ENCODE measurements around the gene CECR2.

CECR2 gene

GRCh38 chr22:17579535-17579981 is 210.3 kb downstream of the CECR2 start:
- no CpG with 5 or more reads among the region's 14 CpGs for WGBS, 2 donors (ENCODE audit: extremely low coverage in 2 of 2, insufficient read length in 2 of 2, insufficient replicate concordance in 1 of 2)
- H3K27ac ChIP-seq (replicated peaks; ENCODE audit: low read length): no peak overlapping the region
- DNase-seq (ENCODE audit: low spot score): no peak

GRCh38 chr22:17580441-17581031 is 211.3 kb downstream of the CECR2 start:
- no peak overlapping the region for H3K4ac ChIP-seq (ENCODE audit: low read length)
- H3K18ac ChIP-seq (ENCODE audit: low read length): peak overlapping the region; percentile 87
- H2BK12ac ChIP-seq (ENCODE audit: low read length): peak overlapping the region; percentile 6
- peak overlapping the region; percentile 93 for H4K8ac ChIP-seq (ENCODE audit: low read depth, low read length)
- no peak overlapping the region for H3K9ac ChIP-seq (ENCODE audit: low read depth, low read length, poor library complexity)
- WGBS, 2 donors (ENCODE audit: extremely low coverage in 2 of 2, insufficient read length in 2 of 2, insufficient replicate concordance in 1 of 2): no CpG with 5 or more reads among the region's 15 CpGs
- peak overlapping the region; percentile 54 for H2BK120ac ChIP-seq (ENCODE audit: low read depth, low read length)
- H2AFZ ChIP-seq (ENCODE audit: low read length): peak overlapping the region; percentile 75
- H3K14ac ChIP-seq (ENCODE audit: low read length): no peak overlapping the region
- peak overlapping the region; percentile 75 for H2BK15ac ChIP-seq (ENCODE audit: low read length)
- H3K4me3 ChIP-seq (ENCODE audit: low read length in 2 of 2): no peak overlapping the region
- H3K79me1 ChIP-seq (ENCODE audit: low read depth, low read length): no peaks in the 10 kb centered on the region
- H2BK5ac ChIP-seq (ENCODE audit: low read length): no peak overlapping the region
- peak overlapping the region; percentile 55 for H3K23ac ChIP-seq (ENCODE audit: low read depth, low read length, poor library complexity)
- H3K27me3 ChIP-seq (ENCODE audit: control insufficient read depth in 3 of 3, insufficient read depth in 3 of 3, low read depth in 1 of 3, low read length in 3 of 3): no peaks in the 10 kb centered on the region
- H3K9me3 ChIP-seq (replicated peaks in 1 of 2; ENCODE audit: control insufficient read depth in 2 of 2, insufficient read depth in 1 of 2, low read depth in 1 of 2, low read length in 2 of 2): no peaks in the 10 kb centered on the region
- no peaks in the 10 kb centered on the region for H3K36me3 ChIP-seq (replicated peaks in 1 of 2; ENCODE audit: control insufficient read depth in 2 of 2, insufficient read depth in 2 of 2, low read length in 2 of 2)
- no peak overlapping the region for H4K91ac ChIP-seq (ENCODE audit: low read depth, low read length, poor library complexity)
- peak overlapping the region; percentile 84 for H2AK5ac ChIP-seq (ENCODE audit: low read depth, low read length)
- no peak for DNase-seq (ENCODE audit: low spot score)
- H3K27ac ChIP-seq (replicated peaks; ENCODE audit: low read length): no peak overlapping the region
- H3K4me2 ChIP-seq (ENCODE audit: insufficient read depth, low read length, poor library complexity, severe bottlenecking): no peak overlapping the region
- H3K4me1 ChIP-seq (ENCODE audit: control insufficient read depth in 2 of 2, insufficient read depth in 1 of 2, low read depth in 1 of 2, low read length in 2 of 2): peaks cover 5 to 7% of the 10 kb centered on the region in 2 donors

More at GRCh38 chr22:17579535-17579981, 210.3 kb downstream of the CECR2 start:
- H2BK5ac ChIP-seq (ENCODE audit: low read length): no peak overlapping the region
- peak overlapping the region; percentile 75 for H2AFZ ChIP-seq (ENCODE audit: low read length)
- no peaks in the 10 kb centered on the region for H3K36me3 ChIP-seq (replicated peaks in 1 of 2; ENCODE audit: control insufficient read depth in 2 of 2, insufficient read depth in 2 of 2, low read length in 2 of 2)
- H2BK15ac ChIP-seq (ENCODE audit: low read length): no peak overlapping the region
- no peak overlapping the region for H3K18ac ChIP-seq (ENCODE audit: low read length)
- no peak overlapping the region for H2BK120ac ChIP-seq (ENCODE audit: low read depth, low read length)
- H2AK5ac ChIP-seq (ENCODE audit: low read depth, low read length): no peak overlapping the region
- H4K91ac ChIP-seq (ENCODE audit: low read depth, low read length, poor library complexity): no peak overlapping the region
- H3K23ac ChIP-seq (ENCODE audit: low read depth, low read length, poor library complexity): no peak overlapping the region
- no peaks in the 10 kb centered on the region for H3K27me3 ChIP-seq (ENCODE audit: control insufficient read depth in 3 of 3, insufficient read depth in 3 of 3, low read depth in 1 of 3, low read length in 3 of 3)
- H3K4me3 ChIP-seq (ENCODE audit: low read length in 2 of 2): no peak overlapping the region
- peaks cover 5 to 11% of the 10 kb centered on the region in 2 donors for H3K4me1 ChIP-seq (ENCODE audit: control insufficient read depth in 2 of 2, insufficient read depth in 1 of 2, low read depth in 1 of 2, low read length in 2 of 2)
- no peak overlapping the region for H4K8ac ChIP-seq (ENCODE audit: low read depth, low read length)
- no peak overlapping the region for H3K4ac ChIP-seq (ENCODE audit: low read length)
- no peak overlapping the region for H2BK12ac ChIP-seq (ENCODE audit: low read length)
- no peaks in the 10 kb centered on the region for H3K79me1 ChIP-seq (ENCODE audit: low read depth, low read length)
- no peak overlapping the region for H3K9ac ChIP-seq (ENCODE audit: low read depth, low read length, poor library complexity)
- H3K14ac ChIP-seq (ENCODE audit: low read length): no peak overlapping the region
- H3K9me3 ChIP-seq (replicated peaks in 1 of 2; ENCODE audit: control insufficient read depth in 2 of 2, insufficient read depth in 1 of 2, low read depth in 1 of 2, low read length in 2 of 2): no peaks in the 10 kb centered on the region
- H3K4me2 ChIP-seq (ENCODE audit: insufficient read depth, low read length, poor library complexity, severe bottlenecking): no peak overlapping the region

GRCh38 chr22:17581056-17581455 is 211.8 kb downstream of the CECR2 start:
- Histone ChIP-seq H3K23ac (ENCODE audit: low read depth, low read length, poor library complexity) (peak overlapping the region; percentile 55), H3K4me3 (ENCODE audit: low read length in 2 of 2) (no peak overlapping the region), H3K4me1 (ENCODE audit: control insufficient read depth in 2 of 2, insufficient read depth in 1 of 2, low read depth in 1 of 2, low read length in 2 of 2) (peaks cover 5 to 6% of the 10 kb centered on the region in 2 donors), H3K36me3 (replicated peaks in 1 of 2; ENCODE audit: control insufficient read depth in 2 of 2, insufficient read depth in 2 of 2, low read length in 2 of 2) (no peaks in the 10 kb centered on the region), H3K27ac (replicated peaks; ENCODE audit: low read length) (no peak overlapping the region), H2AK5ac (ENCODE audit: low read depth, low read length) (peak overlapping the region; percentile 84), H3K9ac (ENCODE audit: low read depth, low read length, poor library complexity) (no peak overlapping the region), H3K9me3 (replicated peaks in 1 of 2; ENCODE audit: control insufficient read depth in 2 of 2, insufficient read depth in 1 of 2, low read depth in 1 of 2, low read length in 2 of 2) (no peaks in the 10 kb centered on the region), H2BK120ac (ENCODE audit: low read depth, low read length) (peak overlapping the region; percentile 54), H2BK12ac (ENCODE audit: low read length) (peak overlapping the region; percentile 6), H3K14ac (ENCODE audit: low read length) (no peak overlapping the region), H2BK15ac (ENCODE audit: low read length) (peak overlapping the region; percentile 75), H3K79me1 (ENCODE audit: low read depth, low read length) (no peaks in the 10 kb centered on the region), H4K91ac (ENCODE audit: low read depth, low read length, poor library complexity) (no peak overlapping the region), H2AFZ (ENCODE audit: low read length) (peak overlapping the region; percentile 75), H3K4me2 (ENCODE audit: insufficient read depth, low read length, poor library complexity, severe bottlenecking) (no peak overlapping the region), H3K27me3 (ENCODE audit: control insufficient read depth in 3 of 3, insufficient read depth in 3 of 3, low read depth in 1 of 3, low read length in 3 of 3) (no peaks in the 10 kb centered on the region), H3K4ac (ENCODE audit: low read length) (peak overlapping the region; percentile 89), H2BK5ac (ENCODE audit: low read length) (no peak overlapping the region), H3K18ac (ENCODE audit: low read length) (peak overlapping the region; percentile 87), H4K8ac (ENCODE audit: low read depth, low read length) (peak overlapping the region; percentile 93)
- WGBS, 2 donors (ENCODE audit: extremely low coverage in 2 of 2, insufficient read length in 2 of 2, insufficient replicate concordance in 1 of 2): no CpG with 5 or more reads among the region's 21 CpGs
- no peak for DNase-seq (ENCODE audit: low spot score)

GRCh38 chr22:17581631-17582030 is 212.4 kb downstream of the CECR2 start:
- Histone ChIP-seq H2AK5ac (ENCODE audit: low read depth, low read length) (peak overlapping the region; percentile 84), H3K23ac (ENCODE audit: low read depth, low read length, poor library complexity) (peak overlapping the region; percentile 55), H3K36me3 (replicated peaks in 1 of 2; ENCODE audit: control insufficient read depth in 2 of 2, insufficient read depth in 2 of 2, low read length in 2 of 2) (no peaks in the 10 kb centered on the region), H2BK12ac (ENCODE audit: low read length) (no peak overlapping the region), H4K8ac (ENCODE audit: low read depth, low read length) (no peak overlapping the region), H3K27me3 (ENCODE audit: control insufficient read depth in 3 of 3, insufficient read depth in 3 of 3, low read depth in 1 of 3, low read length in 3 of 3) (no peaks in the 10 kb centered on the region), H2BK120ac (ENCODE audit: low read depth, low read length) (no peak overlapping the region), H3K4ac (ENCODE audit: low read length) (no peak overlapping the region), H3K4me2 (ENCODE audit: insufficient read depth, low read length, poor library complexity, severe bottlenecking) (no peak overlapping the region), H4K91ac (ENCODE audit: low read depth, low read length, poor library complexity) (no peak overlapping the region), H2BK5ac (ENCODE audit: low read length) (no peak overlapping the region), H3K4me3 (ENCODE audit: low read length in 2 of 2) (no peak overlapping the region), H2BK15ac (ENCODE audit: low read length) (no peak overlapping the region), H3K18ac (ENCODE audit: low read length) (peak overlapping the region; percentile 57), H3K9me3 (replicated peaks in 1 of 2; ENCODE audit: control insufficient read depth in 2 of 2, insufficient read depth in 1 of 2, low read depth in 1 of 2, low read length in 2 of 2) (no peaks in the 10 kb centered on the region), H3K27ac (replicated peaks; ENCODE audit: low read length) (no peak overlapping the region), H3K4me1 (ENCODE audit: control insufficient read depth in 2 of 2, insufficient read depth in 1 of 2, low read depth in 1 of 2, low read length in 2 of 2) (peaks cover 3 to 6% of the 10 kb centered on the region in 2 donors), H3K9ac (ENCODE audit: low read depth, low read length, poor library complexity) (no peak overlapping the region), H3K79me1 (ENCODE audit: low read depth, low read length) (no peaks in the 10 kb centered on the region), H2AFZ (ENCODE audit: low read length) (peak overlapping the region; percentile 75), H3K14ac (ENCODE audit: low read length) (peak overlapping the region; percentile 47)
- no peak for DNase-seq (ENCODE audit: low spot score)
- WGBS, 2 donors (ENCODE audit: extremely low coverage in 2 of 2, insufficient read length in 2 of 2, insufficient replicate concordance in 1 of 2): no CpG with 5 or more reads among the region's 17 CpGs
